H1 (cell line): Measurements from ENCODE around the gene REL. TPM values are rescaled to one million over a fixed set of nuclear protein-coding genes. Genes with fewer than 3 reads are reported as not detected.
"Not testable (repeated sequence)": the region's sequence is repeated elsewhere in the genome, so short reads cannot be mapped to it uniquely, and the experiment has no call there.

Experiments used
- CTCF ChIA-PET: fragments of 300-600 bp; sonication (Branson Sonifier 250); formaldehyde crosslinking; loops from one replicate; lab custom pipeline; 2021; ENCODE audit not compliant: partially characterized antibody; lab: Charles Lee
- POLR2A ChIA-PET: fragments of 300-600 bp; sonication (Branson Sonifier 250); formaldehyde crosslinking; loops from one replicate; lab custom pipeline; 2021; ENCODE audit warnings: inconsistent platforms; ENCODE audit not compliant: partially characterized antibody; lab: Charles Lee
- DNase-seq, 2 experiments: peaks; one replicate each; pipeline versions ENCODE4 v3.0.0 to v3.0.0-alpha.2; 2010 to 2022; ENCODE audit warnings: low spot score in 2 of 2, low read depth in 1 of 2, mixed read lengths in 1 of 2
- FAIRE-seq: peaks from 2 replicates; lab custom pipeline; 2011; peaks lifted over from hg19 to GRCh38; lab: Jason Lieb, UNC
- H2AFZ ChIP-seq: 2 replicates; pipeline ENCODE4 v1.8.1; 2012; ENCODE audit warnings: low read length, inconsistent platforms
- H2AK5ac ChIP-seq: 2 replicates; pipeline ENCODE4 v1.6.1; 2013; ENCODE audit warnings: low read depth, low read length
- H2BK120ac ChIP-seq: replicated peaks from 2 replicates; pipeline ENCODE3; 2013; ENCODE audit warnings: low read depth, low read length, inconsistent platforms
- H2BK12ac ChIP-seq: 2 replicates; pipeline ENCODE4 v1.6.1; 2013; ENCODE audit warnings: low read depth, low read length
- H2BK15ac ChIP-seq: 2 replicates; pipeline ENCODE4 v1.6.1; 2013; ENCODE audit warnings: low read length
- H2BK20ac ChIP-seq: 2 replicates; pipeline ENCODE4 v1.6.1; 2013; ENCODE audit warnings: low read length
- H2BK5ac ChIP-seq: 2 replicates; pipeline ENCODE4 v1.6.1; 2013; ENCODE audit warnings: low read depth, low read length
- H3K14ac ChIP-seq: 2 replicates; pipeline ENCODE4 v1.6.1; 2013; ENCODE audit warnings: inconsistent platforms; ENCODE audit not compliant: insufficient read length
- H3K18ac ChIP-seq: 2 replicates; pipeline ENCODE4 v1.6.1; 2013; ENCODE audit warnings: low read length; ENCODE audit errors: extremely low read depth
- H3K23ac ChIP-seq: 2 replicates; pipeline ENCODE4 v1.6.1; 2013; ENCODE audit warnings: inconsistent platforms; ENCODE audit not compliant: insufficient read length
- H3K23me2 ChIP-seq: 2 replicates; pipeline ENCODE4 v1.6.1; 2013; ENCODE audit warnings: low read depth, low read length
- H3K27ac ChIP-seq: 2 replicates; pipeline ENCODE4 v1.6.1; 2011; ENCODE audit warnings: low read depth, low read length, inconsistent platforms
- H3K27me3 ChIP-seq, 4 experiments: replicated peaks in 1 of 4; 1 replicate in 1 of 4; 2 replicates in 3 of 4; pipeline versions ENCODE4 v1.6.1 to v1.8.1; 2011 to 2013; ENCODE audit warnings: low read length in 3 of 4, mild to moderate bottlenecking in 3 of 4, inconsistent platforms in 2 of 4, mixed read lengths in 2 of 4, moderate library complexity in 1 of 4; ENCODE audit not compliant: control insufficient read depth in 3 of 4, insufficient read depth in 3 of 4; ENCODE audit errors: extremely low read depth in 1 of 4
- H3K36me3 ChIP-seq, 4 experiments: 2 replicates each; pipeline versions ENCODE4 v1.6.1 to v1.8.1; 2011 to 2013; ENCODE audit warnings: mild to moderate bottlenecking in 4 of 4, low read length in 3 of 4, moderate library complexity in 2 of 4, control low read depth in 1 of 4, inconsistent platforms in 1 of 4; ENCODE audit not compliant: insufficient read depth in 4 of 4, control insufficient read depth in 2 of 4
- H3K4ac ChIP-seq: replicated peaks from 2 replicates; pipeline ENCODE3; 2013; ENCODE audit warnings: low read length, low read depth, mixed read lengths, inconsistent platforms; ENCODE audit not compliant: insufficient read length
- H3K4me1 ChIP-seq, 4 experiments: replicated peaks in 1 of 4; 1 replicate in 1 of 4; 2 replicates in 3 of 4; pipeline versions ENCODE4 v1.6.1 to v1.8.1; 2011 to 2013; ENCODE audit warnings: low read length in 3 of 4, inconsistent platforms in 2 of 4, mixed read lengths in 1 of 4; ENCODE audit not compliant: insufficient read depth in 4 of 4, control insufficient read depth in 3 of 4
- H3K4me2 ChIP-seq, 2 experiments: 2 replicates each; pipeline versions ENCODE4 v1.6.1 to v1.8.1; 2011 to 2013; ENCODE audit warnings: low read depth in 2 of 2, low read length in 2 of 2, control low read depth in 1 of 2, inconsistent platforms in 1 of 2, mild to moderate bottlenecking in 1 of 2; ENCODE audit not compliant: insufficient read depth in 1 of 2
- H3K4me3 ChIP-seq, 4 experiments: fragments of 200-600, 300-600 bp in 1 of 4; sonication (generic), shearing (Covaris generic), sonication (Bioruptor Twin) in 1 of 4; 2 replicates each; pipeline versions ENCODE4 v1.5.1 to v1.8.1; 2011 to 2016; ENCODE audit warnings: low read length in 4 of 4, low read depth in 3 of 4, control low read depth in 2 of 4, inconsistent platforms in 2 of 4, mild to moderate bottlenecking in 2 of 4, mixed read lengths in 1 of 4, moderate library complexity in 1 of 4; ENCODE audit not compliant: insufficient read depth in 2 of 4; ENCODE audit errors: extremely low read depth in 1 of 4
- H3K56ac ChIP-seq: replicated peaks from 2 replicates; pipeline ENCODE3; 2013; ENCODE audit warnings: low read depth, mild to moderate bottlenecking, mixed read lengths, low read length, inconsistent platforms; ENCODE audit not compliant: insufficient read length
- H3K79me1 ChIP-seq: 2 replicates; pipeline ENCODE4 v1.6.1; 2013; ENCODE audit warnings: low read depth, low read length, control low read depth
- H3K79me2 ChIP-seq, 2 experiments: 2 replicates each; pipeline versions ENCODE4 v1.6.1 to v1.8.1; 2012 to 2013; ENCODE audit warnings: low read length in 2 of 2, mild to moderate bottlenecking in 2 of 2, inconsistent platforms in 1 of 2; ENCODE audit not compliant: insufficient read depth in 2 of 2, control insufficient read depth in 1 of 2
- H3K9ac ChIP-seq, 4 experiments: replicated peaks in 1 of 4; 1 replicate in 1 of 4; 2 replicates in 3 of 4; pipeline versions ENCODE4 v1.6.1 to v1.8.1; 2011 to 2013; ENCODE audit warnings: low read depth in 3 of 4, low read length in 3 of 4, control low read depth in 2 of 4, mild to moderate bottlenecking in 2 of 4, moderate library complexity in 2 of 4, inconsistent platforms in 1 of 4; ENCODE audit errors: extremely low read depth in 1 of 4
- H3K9me3 ChIP-seq, 2 experiments: 2 replicates each; pipeline versions ENCODE4 v1.6.1 to v1.8.1; 2012 to 2013; ENCODE audit warnings: mild to moderate bottlenecking in 2 of 2, moderate library complexity in 2 of 2, control low read depth in 1 of 2, inconsistent platforms in 1 of 2, low read depth in 1 of 2, low read length in 1 of 2, mixed read lengths in 1 of 2; ENCODE audit not compliant: insufficient read depth in 2 of 2
- H4K20me1 ChIP-seq, 2 experiments: replicated peaks in 1 of 2; 2 replicates each; pipeline versions ENCODE3 to v1.8.1; 2011 to 2013; ENCODE audit warnings: inconsistent platforms in 2 of 2, low read length in 2 of 2, mild to moderate bottlenecking in 1 of 2; ENCODE audit not compliant: insufficient read depth in 2 of 2, control insufficient read depth in 1 of 2
- H4K5ac ChIP-seq: 2 replicates; pipeline ENCODE4 v1.6.1; 2013; ENCODE audit warnings: low read length, low read depth, mixed read lengths, inconsistent platforms; ENCODE audit not compliant: insufficient read length
- H4K8ac ChIP-seq: 2 replicates; pipeline ENCODE4 v1.8.0; 2013; ENCODE audit warnings: mild to moderate bottlenecking, moderate library complexity, low read length, inconsistent platforms; ENCODE audit not compliant: insufficient read depth; ENCODE audit errors: extremely low read depth
- H4K91ac ChIP-seq: replicated peaks from 2 replicates; pipeline ENCODE3; 2013; ENCODE audit warnings: low read length, mixed read lengths, inconsistent platforms; ENCODE audit not compliant: insufficient read length
- WGBS, 2 experiments: shearing (Covaris generic) in 1 of 2; methylation state at CpG; one replicate each; pipeline versions ENCODE4 v1.1.6 to v1.1.7; 2013 to 2015; ENCODE audit warnings: low lambda C conversion rate in 2 of 2, mixed read lengths in 2 of 2, inconsistent platforms in 1 of 2, low coverage in 1 of 2, missing lambda C conversion rate in 1 of 2; ENCODE audit not compliant: insufficient replicate concordance in 2 of 2, insufficient coverage in 1 of 2, insufficient read length in 1 of 2; ENCODE audit errors: extremely low coverage in 1 of 2, missing lambda C conversion rate in 1 of 2; 5-methylcytosine and 5-hydroxymethylcytosine counted together
- polyA plus RNA-seq, 7 experiments: library from polyadenylated mRNA; depleted of rRNA in 3 of 7; stranded (reverse) in 5 of 7; unstranded in 2 of 7; fragments of >200 nt in 5 of 7; fragments of 200-250 nt in 2 of 7; gene quantifications; 1 replicate in 5 of 7; 2 replicates in 1 of 7; 4 replicates in 1 of 7; pipeline versions ENCODE4 v1.2.1 to v1.2.3, GENCODE V29; 2011 to 2013; ENCODE audit warnings: missing spikeins in 2 of 7, mixed read lengths in 2 of 7
- total RNA-seq: library from RNA; stranded (reverse); fragmentation: NEBNext Ultra II Directional; extraction: Animal tissue kit (Norgen Biotek cat#: 25700); gene quantifications from 2 replicates; pipeline ENCODE4 v1.2.1, GENCODE V29; 2021

REL gene
- total and polyA plus RNA-seq, 2 of the 8 experiments (the other 6 are each of a cell fraction or from before 2014, with no cell fraction given), result 1.5 to 7.5 TPM

DNA sequence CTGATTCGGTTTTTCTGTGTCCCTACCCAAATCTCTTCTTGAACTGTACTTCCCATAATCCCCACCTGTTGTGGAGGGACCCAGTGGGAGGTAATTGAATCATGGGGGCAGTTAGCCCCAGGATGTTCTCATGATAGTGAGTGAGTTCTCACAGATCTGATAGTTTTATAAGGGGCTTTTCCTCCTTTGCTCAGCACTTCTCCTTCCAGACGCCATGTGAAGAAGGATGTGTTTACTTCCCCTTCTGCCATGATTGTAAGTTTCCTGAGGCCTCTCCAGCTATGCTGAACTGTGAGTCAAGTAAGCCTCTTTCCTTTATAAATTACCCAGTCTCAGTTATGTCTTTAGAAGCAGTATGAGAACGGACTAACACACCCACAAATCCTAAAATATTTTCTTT is 16.0 kb upstream of the REL start:
- H3K23me2 ChIP-seq, H4K8ac ChIP-seq, POLR2A ChIA-PET, H4K20me1 ChIP-seq, H3K4me3 ChIP-seq, FAIRE-seq, H3K56ac ChIP-seq, H3K9ac ChIP-seq, H3K4me1 ChIP-seq, H3K4me2 ChIP-seq, CTCF ChIA-PET, H3K4ac ChIP-seq, H2BK120ac ChIP-seq, H3K18ac ChIP-seq, H3K14ac ChIP-seq, H3K27ac ChIP-seq, H3K36me3 ChIP-seq, H4K91ac ChIP-seq, H2BK15ac ChIP-seq, H2AK5ac ChIP-seq, H3K23ac ChIP-seq, H3K27me3 ChIP-seq, H3K79me2 ChIP-seq, H3K79me1 ChIP-seq, H4K5ac ChIP-seq, H2BK20ac ChIP-seq, H2BK5ac ChIP-seq, DNase-seq, H2BK12ac ChIP-seq, H3K9me3 ChIP-seq, H2AFZ ChIP-seq: not testable (repeated sequence)
- WGBS, 2 experiments, result 77% methylated on average over 3 of the region's 3 CpGs; no CpG with 5 or more reads in 1 of the 2 experiments
